Measurements from ENCODE around the gene GLRA1. TPM values are rescaled to one million over a fixed set of nuclear protein-coding genes. Genes with fewer than 3 reads are reported as not detected.
"Not testable (repeated sequence)": the region's sequence is repeated elsewhere in the genome, so short reads cannot be mapped to it uniquely, and the experiment has no call there.

Gene GLRA1
- total RNA-seq, 4 donors from 2014 or later = not detected

- 70% methylated on average over 2 of the region's 2 CpGs for WGBS
- no peaks in the 10 kb centered on the region for H3K4me1 ChIP-seq
- TF ChIP-seq EP300 (IDR thresholded peaks at IDR 0.05) (no peak), POLR2A (IDR thresholded peaks at IDR 0.05) (no peak), POLR2AphosphoS5 (IDR thresholded peaks at IDR 0.05) (no peak), CTCF (IDR thresholded peaks at IDR 0.05) (no peak)
- no peaks in the 10 kb centered on the region for H3K36me3 ChIP-seq
- DNase-seq (ENCODE audit: low spot score in 2 of 2) = no peak
- H3K9me3 ChIP-seq = no peaks in the 10 kb centered on the region
- no peak overlapping the region for H3K27ac ChIP-seq
- H3K27me3 ChIP-seq = no peaks in the 10 kb centered on the region
- no peak overlapping the region for H3K4me3 ChIP-seq
Measured at GRCh38 chr5:151897020-151897552, 27.6 kb downstream of the GLRA1 start.

GRCh38 chr5:151896031-151896691 lies 28.5 kb downstream of the GLRA1 start:
- DNase-seq (ENCODE audit: low spot score in 2 of 2) = no peak
- Histone ChIP-seq H3K27me3 (no peaks in the 10 kb centered on the region), H3K27ac (no peak overlapping the region), H3K4me1 (no peaks in the 10 kb centered on the region), H3K9me3 (no peaks in the 10 kb centered on the region), H3K36me3 (no peaks in the 10 kb centered on the region), H3K4me3 (no peak overlapping the region)
- TF ChIP-seq EP300 (IDR thresholded peaks at IDR 0.05) = no peak
- TF ChIP-seq POLR2A (IDR thresholded peaks at IDR 0.05) = no peak
- no peak for TF ChIP-seq POLR2AphosphoS5 (IDR thresholded peaks at IDR 0.05)
- no peak for TF ChIP-seq CTCF (IDR thresholded peaks at IDR 0.05)
- WGBS = 19% methylated on average over 3 of the region's 3 CpGs

- no peak for TF ChIP-seq POLR2A (IDR thresholded peaks at IDR 0.05)
- TF ChIP-seq CTCF (IDR thresholded peaks at IDR 0.05) = no peak
- no peak for TF ChIP-seq POLR2AphosphoS5 (IDR thresholded peaks at IDR 0.05)
- no peak for TF ChIP-seq EP300 (IDR thresholded peaks at IDR 0.05)
- no peaks in the 10 kb centered on the region for H3K9me3 ChIP-seq
- H3K36me3 ChIP-seq = no peaks in the 10 kb centered on the region
- WGBS = 57% methylated on average over 5 of the region's 5 CpGs
- H3K27me3 ChIP-seq = no peaks in the 10 kb centered on the region
- H3K4me1 ChIP-seq = no peaks in the 10 kb centered on the region
- H3K4me3 ChIP-seq = no peak overlapping the region
- no peak overlapping the region for H3K27ac ChIP-seq
- DNase-seq (ENCODE audit: low spot score in 2 of 2) = no peak
Measured at GRCh38 chr5:151895660-151896030, 29.0 kb downstream of the GLRA1 start.

- not testable (repeated sequence) for H3K27me3 ChIP-seq; DNase-seq (ENCODE audit: low spot score in 2 of 2); H3K4me1 ChIP-seq; H3K4me3 ChIP-seq; H3K27ac ChIP-seq; H3K9me3 ChIP-seq; H3K36me3 ChIP-seq
- 100% methylated on average over 2 of the region's 2 CpGs for WGBS
Measured at GRCh38 chr5:151893485-151893884, 31.2 kb downstream of the GLRA1 start.

- Histone ChIP-seq H3K36me3 (no peaks in the 10 kb centered on the region), H3K27ac (no peak overlapping the region), H3K4me3 (no peak overlapping the region), H3K4me1 (no peaks in the 10 kb centered on the region), H3K9me3 (no peaks in the 10 kb centered on the region), H3K27me3 (no peaks in the 10 kb centered on the region)
- no peak for DNase-seq (ENCODE audit: low spot score in 2 of 2)
- TF ChIP-seq POLR2A (IDR thresholded peaks at IDR 0.05) = no peak
- TF ChIP-seq CTCF (IDR thresholded peaks at IDR 0.05) = no peak
- no peak for TF ChIP-seq EP300 (IDR thresholded peaks at IDR 0.05)
- no peak for TF ChIP-seq POLR2AphosphoS5 (IDR thresholded peaks at IDR 0.05)
- WGBS = 69% methylated on average over 4 of the region's 4 CpGs
Measured at GRCh38 chr5:151892393-151892792, 32.3 kb downstream of the GLRA1 start.

GRCh38 chr5:151890299-151890698 lies 34.4 kb downstream of the GLRA1 start:
- Histone ChIP-seq H3K36me3 (no peaks in the 10 kb centered on the region), H3K4me3 (no peak overlapping the region), H3K4me1 (no peaks in the 10 kb centered on the region), H3K9me3 (no peaks in the 10 kb centered on the region), H3K27me3 (no peaks in the 10 kb centered on the region), H3K27ac (no peak overlapping the region)
- DNase-seq (ENCODE audit: low spot score in 2 of 2) = no peak
- WGBS = 37% methylated on average over 3 of the region's 3 CpGs
- TF ChIP-seq EP300 (IDR thresholded peaks at IDR 0.05) = no peak
- no peak for TF ChIP-seq CTCF (IDR thresholded peaks at IDR 0.05)
